HepG2 (cell line): Measurements from ENCODE around the gene TRAP1.

Source experiments
- ELF4 ChIP-seq: sonication (generic); formaldehyde crosslinking; IDR thresholded peaks from 2 replicates; pipeline ENCODE4 v1.5.0; 2020; ENCODE audit warnings: missing genetic modification reagents, mild to moderate bottlenecking, moderate library complexity, borderline replicate concordance
- ELK4 ChIP-seq: sonication (generic); formaldehyde crosslinking; IDR thresholded peaks from 2 replicates; pipeline ENCODE4 v1.9.0; 2021; ENCODE audit warnings: missing genetic modification reagents, borderline replicate concordance
- EP300 ChIP-seq, 3 experiments: sonication (generic) in 1 of 3; formaldehyde crosslinking in 1 of 3; IDR thresholded peaks; 2 replicates each; pipeline versions ENCODE4 v1.5.1 to v1.6.1; 2011 to 2020; ENCODE audit warnings: low read depth in 2 of 3, low read length in 2 of 3, borderline replicate concordance in 1 of 3, improper control_type of control experiment in 1 of 3, mild to moderate bottlenecking in 1 of 3, missing genetic modification reagents in 1 of 3, moderate library complexity in 1 of 3
- HES4 ChIP-seq: sonication (generic); formaldehyde crosslinking; IDR thresholded peaks from 2 replicates; pipeline ENCODE4 v1.9.0; 2021; ENCODE audit warnings: mild to moderate bottlenecking, missing genetic modification reagents, borderline replicate concordance
- SP5 ChIP-seq: IDR thresholded peaks from 2 replicates; pipeline ENCODE4 v1.6.1; 2016; ENCODE audit warnings: low read depth, borderline replicate concordance
- TBP ChIP-seq: sonication (generic); formaldehyde crosslinking; IDR thresholded peaks from 2 replicates; pipeline ENCODE4 v1.5.0; 2020; ENCODE audit warnings: missing genetic modification reagents
- TGIF2 ChIP-seq: IDR thresholded peaks from 2 replicates; pipeline ENCODE4 v1.6.1; 2016; ENCODE audit warnings: control low read depth, missing compliant biosample characterization
- ZBTB7B ChIP-seq: sonication (generic); formaldehyde crosslinking; IDR thresholded peaks from 2 replicates; pipeline ENCODE4 v1.4.0; 2020; ENCODE audit warnings: missing genetic modification reagents
- ZNF232 ChIP-seq: sonication (generic); formaldehyde crosslinking; IDR thresholded peaks from 2 replicates; pipeline ENCODE4 v1.4.0; 2020; ENCODE audit warnings: missing genetic modification reagents, borderline replicate concordance
- ZNF253 ChIP-seq: sonication (generic); formaldehyde crosslinking; IDR thresholded peaks from 2 replicates; pipeline ENCODE4 v1.8.0; 2022; ENCODE audit warnings: mild to moderate bottlenecking, missing genetic modification reagents, borderline replicate concordance

GRCh38 chr16:3675601-3676130, 41.7 kb downstream of the TRAP1 start:
- TF ChIP-seq HES4 (CRISPR knock-in tag) (no peak), ZBTB7B (CRISPR knock-in tag) (no peak), ELF4 (no peak), TBP (CRISPR knock-in tag) (no peak), ELK4 (CRISPR knock-in tag) (no peak), TGIF2 (CRISPR knock-in tag) (no peak), EP300 (IDR thresholded peaks at IDR 0.05; ENCODE audit: low read depth in 2 of 2, low read length in 2 of 2) (no peak), EP300 (CRISPR knock-in tag; IDR thresholded peaks at IDR 0.05; ENCODE audit: borderline replicate concordance) (no peak), ZNF232 (no peak), SP5 (CRISPR knock-in tag) (no peak), ZNF253 (no peak)
